Raji (cell line): Measurements from ENCODE around the gene BTRC.

Experiments used
- POLR2A ChIP-seq: IDR thresholded peaks from 2 replicates; pipeline ENCODE4 v1.6.1; 2011; ENCODE audit warnings: low read depth, low read length, control low read depth; ENCODE audit not compliant: insufficient read depth

The BTRC gene

DNA sequence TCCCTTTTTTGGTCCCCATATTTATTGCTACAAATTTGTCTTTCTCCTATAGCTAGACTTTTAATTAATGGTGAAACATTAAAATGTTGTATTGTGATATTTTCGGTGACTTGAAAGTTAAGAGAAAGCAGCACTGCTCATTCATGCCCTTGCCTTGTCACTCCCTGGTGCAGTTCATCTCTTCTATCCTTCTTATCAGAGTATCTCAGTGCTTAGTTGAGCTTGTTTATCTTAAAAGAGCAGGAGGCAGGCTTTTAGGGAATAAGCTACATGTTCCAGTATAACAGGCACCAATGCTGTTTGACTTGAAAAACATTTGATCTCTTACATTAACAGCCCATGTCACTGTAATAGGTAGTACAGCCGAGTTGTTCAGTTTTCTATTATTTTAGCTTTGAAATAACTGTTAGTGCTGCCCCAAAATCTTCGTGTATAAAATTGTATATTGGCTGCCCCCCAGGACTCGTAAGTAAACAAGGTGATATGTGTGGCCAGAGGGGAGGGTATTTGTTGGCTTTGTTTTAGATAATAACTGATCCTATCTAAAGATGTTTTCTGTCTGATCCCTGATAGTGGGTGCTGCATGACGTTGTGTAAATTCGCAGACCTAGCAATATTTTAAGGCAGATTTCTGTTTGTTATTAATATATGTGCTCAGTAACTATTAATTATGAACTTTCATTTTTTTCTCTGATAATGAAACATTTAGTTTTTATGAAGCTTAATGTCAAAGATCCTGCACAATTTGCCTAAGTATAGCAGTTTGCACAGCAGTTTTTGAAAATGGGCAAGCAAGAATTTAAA is 96.5 kb downstream of the BTRC start:
- no peak for TF ChIP-seq POLR2A

GRCh38 chr10:101451261-101451660 is 97.3 kb downstream of the BTRC start:
- no peak for TF ChIP-seq POLR2A

GRCh38 chr10:101451667-101452069 is 97.7 kb downstream of the BTRC start:
- TF ChIP-seq POLR2A: no peak

- no peak for TF ChIP-seq POLR2A
Measured at GRCh38 chr10:101452176-101452575, 98.2 kb downstream of the BTRC start.

GRCh38 chr10:101452593-101452992 is 98.6 kb downstream of the BTRC start:
- no peak for TF ChIP-seq POLR2A

GRCh38 chr10:101453318-101453717 is 99.4 kb downstream of the BTRC start:
- no peak for TF ChIP-seq POLR2A

- TF ChIP-seq POLR2A: no peak
Measured at GRCh38 chr10:101453791-101454718, 100.1 kb downstream of the BTRC start.

DNA sequence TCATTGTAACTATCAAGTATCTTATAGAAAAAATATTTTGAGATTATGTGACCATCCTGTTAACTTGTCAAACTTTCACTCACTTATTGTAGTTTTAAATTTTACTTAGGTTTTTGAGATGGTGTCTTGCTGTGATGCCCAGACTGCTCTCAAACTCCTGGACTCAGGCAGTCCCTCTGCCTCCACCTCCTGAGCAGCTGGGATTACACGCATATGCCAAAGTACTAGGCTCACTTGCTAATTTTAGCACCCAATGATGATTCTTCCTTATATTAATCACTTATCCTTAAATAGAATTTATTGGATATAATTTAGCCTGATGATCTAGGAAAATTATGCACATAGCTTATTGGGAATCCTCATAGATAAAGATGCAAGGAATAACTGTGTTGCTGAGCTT is 104.9 kb downstream of the BTRC start:
- no peak for TF ChIP-seq POLR2A

GRCh38 chr10:101464082-101464481 is 110.1 kb downstream of the BTRC start:
- TF ChIP-seq POLR2A: no peak

DNA sequence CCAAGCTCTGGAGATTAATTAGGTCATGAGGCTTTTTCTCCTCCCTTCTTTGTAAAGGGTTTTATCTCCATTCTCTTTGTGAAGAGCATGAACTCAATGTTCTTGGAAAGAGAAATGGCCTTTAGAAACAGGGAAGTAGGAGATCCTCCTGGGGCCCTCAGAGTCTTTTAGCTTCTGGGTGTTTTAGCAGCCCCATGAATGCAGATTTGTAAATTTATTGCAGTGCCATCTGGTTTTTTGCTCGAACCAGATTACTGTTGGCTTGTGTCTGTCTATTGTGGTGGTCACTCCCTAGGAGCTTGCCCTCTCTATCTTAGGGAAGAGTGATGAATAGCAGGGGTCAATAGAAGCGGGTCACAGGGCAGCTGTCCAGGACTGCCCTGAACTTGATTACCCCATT is 110.6 kb downstream of the BTRC start:
- no peak for TF ChIP-seq POLR2A

- TF ChIP-seq POLR2A: no peak
Measured at GRCh38 chr10:101466016-101466912, 112.3 kb downstream of the BTRC start.

DNA sequence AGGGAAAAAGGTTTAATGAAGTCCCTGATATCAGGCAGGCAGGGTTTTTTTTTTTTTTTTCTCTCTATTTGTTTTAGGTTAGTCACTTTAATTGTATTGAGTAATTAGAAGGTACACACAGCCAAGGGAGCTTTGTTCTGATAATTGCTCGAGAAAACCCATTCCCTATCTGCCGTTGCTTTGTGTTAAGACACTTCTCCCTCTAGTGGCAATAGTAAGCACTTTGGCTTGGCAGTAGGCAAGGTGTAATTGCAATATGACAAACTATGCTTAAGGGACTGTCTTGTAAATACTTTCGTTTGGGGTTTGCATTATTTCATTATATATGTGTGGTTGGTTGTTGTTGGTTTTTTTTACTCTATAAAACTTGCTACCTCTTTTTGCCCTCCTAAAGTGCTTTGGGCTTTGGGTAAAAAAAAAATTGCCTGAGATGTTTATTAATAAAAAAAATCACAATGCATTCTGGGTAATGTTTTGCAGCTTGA is 113.4 kb downstream of the BTRC start:
- no peak for TF ChIP-seq POLR2A

DNA sequence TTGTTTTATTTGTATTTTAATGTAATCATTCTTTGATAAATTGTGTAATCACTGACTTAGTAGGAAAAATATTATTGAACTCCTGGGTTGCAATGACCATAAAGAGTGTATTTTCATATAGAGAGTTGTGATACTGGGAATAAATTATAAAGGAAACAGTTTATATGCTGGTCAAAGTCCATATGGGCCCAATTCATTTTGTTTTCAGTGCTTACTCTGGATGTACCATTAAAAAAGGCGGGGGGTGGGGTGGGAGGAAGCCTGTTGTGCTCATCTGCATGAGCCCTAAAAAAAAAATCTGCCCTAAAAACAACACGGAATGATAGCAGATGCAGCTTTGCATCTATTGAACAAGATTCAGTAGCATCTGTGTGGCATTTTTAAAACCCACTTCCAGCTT is 114.2 kb downstream of the BTRC start:
- TF ChIP-seq POLR2A: no peak

DNA sequence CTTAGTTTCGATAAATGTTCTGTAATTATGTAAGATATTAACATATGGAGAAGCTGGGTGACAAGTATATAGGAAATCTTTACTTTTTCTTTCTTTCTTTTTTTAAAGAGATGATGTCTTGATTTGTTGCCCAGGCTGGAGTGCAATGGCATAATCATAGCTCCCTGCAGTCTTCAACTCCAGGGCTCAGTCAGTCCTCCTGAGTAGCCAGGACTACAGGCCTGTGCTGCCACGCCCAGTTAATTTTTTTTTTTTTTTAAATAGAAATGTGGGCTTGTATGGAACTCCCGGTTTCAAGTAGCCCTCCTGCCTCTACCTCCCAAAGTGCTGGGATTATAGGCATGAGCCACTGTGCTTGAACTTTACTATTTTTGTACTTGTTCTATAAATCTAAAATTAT is 122.4 kb downstream of the BTRC start:
- TF ChIP-seq POLR2A: no peak

- TF ChIP-seq POLR2A: no peak
Measured at GRCh38 chr10:101478956-101479355, 125.0 kb downstream of the BTRC start.
